Measurements from ENCODE around the gene SDHAF3.
"Not testable (repeated sequence)": the region's sequence is repeated elsewhere in the genome, so short reads cannot be mapped to it uniquely, and the experiment has no call there.

The SDHAF3 gene

GRCh38 chr7:97174303-97174702, 56.8 kb downstream of the SDHAF3 start:
- H3K4me1 ChIP-seq (ENCODE audit: control insufficient read depth in 1 of 2, insufficient read depth in 2 of 2, low read length in 2 of 2) = peaks cover 0 to under 1% of the 10 kb centered on the region in 2 donors
- H3K27ac ChIP-seq (ENCODE audit: low read length) = no peak overlapping the region

GRCh38 chr7:97179454-97180104, 62.1 kb downstream of the SDHAF3 start:
- no peaks in the 10 kb centered on the region for H3K9me3 ChIP-seq (ENCODE audit: control insufficient read depth in 1 of 2, low read length in 2 of 2)
- no peak overlapping the region for H3K27ac ChIP-seq (ENCODE audit: low read length)
- no peaks in the 10 kb centered on the region for H3K27me3 ChIP-seq (ENCODE audit: low read depth, low read length)
- H3K4me3 ChIP-seq (ENCODE audit: low read depth in 1 of 2, low read length in 2 of 2) = no peak overlapping the region
- H3K4me1 ChIP-seq (ENCODE audit: control insufficient read depth in 1 of 2, insufficient read depth in 2 of 2, low read length in 2 of 2) = peaks cover 0 to 6% of the 10 kb centered on the region in 2 donors
- peaks cover 6 to 7% of the 10 kb centered on the region in 2 donors for H3K36me3 ChIP-seq (ENCODE audit: control insufficient read depth in 1 of 2, insufficient read depth in 2 of 2, low read length in 2 of 2)

More at GRCh38 chr7:97174303-97174702, 56.8 kb downstream of the SDHAF3 start:
- H3K36me3 ChIP-seq (ENCODE audit: control insufficient read depth in 1 of 2, insufficient read depth in 2 of 2, low read length in 2 of 2) = no peaks in the 10 kb centered on the region
- H3K4me3 ChIP-seq (ENCODE audit: low read depth in 1 of 2, low read length in 2 of 2) = no peak overlapping the region
- H3K27me3 ChIP-seq (ENCODE audit: low read depth, low read length) = no peaks in the 10 kb centered on the region
- no peaks in the 10 kb centered on the region for H3K9me3 ChIP-seq (ENCODE audit: control insufficient read depth in 1 of 2, low read length in 2 of 2)

- Histone ChIP-seq H3K9me3 (ENCODE audit: control insufficient read depth in 1 of 2, low read length in 2 of 2) (no peaks in the 10 kb centered on the region), H3K27ac (ENCODE audit: low read length) (no peak overlapping the region), H3K4me3 (ENCODE audit: low read depth in 1 of 2, low read length in 2 of 2) (no peak overlapping the region), H3K36me3 (ENCODE audit: control insufficient read depth in 1 of 2, insufficient read depth in 2 of 2, low read length in 2 of 2) (peaks cover 6 to 7% of the 10 kb centered on the region in 2 donors), H3K4me1 (ENCODE audit: control insufficient read depth in 1 of 2, insufficient read depth in 2 of 2, low read length in 2 of 2) (no peaks in the 10 kb centered on the region), H3K27me3 (ENCODE audit: low read depth, low read length) (no peaks in the 10 kb centered on the region)
These were observed 69.6 kb downstream of the SDHAF3 start for GRCh38 chr7:97187067-97187466.

- H3K4me3 ChIP-seq (ENCODE audit: low read depth in 1 of 2, low read length in 2 of 2); H3K27me3 ChIP-seq (ENCODE audit: low read depth, low read length); H3K4me1 ChIP-seq (ENCODE audit: control insufficient read depth in 1 of 2, insufficient read depth in 2 of 2, low read length in 2 of 2); H3K36me3 ChIP-seq (ENCODE audit: control insufficient read depth in 1 of 2, insufficient read depth in 2 of 2, low read length in 2 of 2); H3K9me3 ChIP-seq (ENCODE audit: control insufficient read depth in 1 of 2, low read length in 2 of 2); H3K27ac ChIP-seq (ENCODE audit: low read length): not testable (repeated sequence)
These were observed 78.7 kb downstream of the SDHAF3 start for GRCh38 chr7:97196174-97196573.

- no peaks in the 10 kb centered on the region for H3K27me3 ChIP-seq (ENCODE audit: low read depth, low read length)
These were observed 81.1 kb downstream of the SDHAF3 start for GRCh38 chr7:97198596-97198995.

GRCh38 chr7:97200018-97200417, 82.5 kb downstream of the SDHAF3 start:
- Histone ChIP-seq H3K4me1 (ENCODE audit: control insufficient read depth in 1 of 2, insufficient read depth in 2 of 2, low read length in 2 of 2) (no peaks in the 10 kb centered on the region), H3K27me3 (ENCODE audit: low read depth, low read length) (no peaks in the 10 kb centered on the region), H3K9me3 (ENCODE audit: control insufficient read depth in 1 of 2, low read length in 2 of 2) (no peaks in the 10 kb centered on the region), H3K36me3 (ENCODE audit: control insufficient read depth in 1 of 2, insufficient read depth in 2 of 2, low read length in 2 of 2) (no peaks in the 10 kb centered on the region), H3K27ac (ENCODE audit: low read length) (no peak overlapping the region), H3K4me3 (ENCODE audit: low read depth in 1 of 2, low read length in 2 of 2) (no peak overlapping the region)

More at GRCh38 chr7:97198596-97198995, 81.1 kb downstream of the SDHAF3 start:
- no peak overlapping the region for H3K27ac ChIP-seq (ENCODE audit: low read length)
- no peaks in the 10 kb centered on the region for H3K36me3 ChIP-seq (ENCODE audit: control insufficient read depth in 1 of 2, insufficient read depth in 2 of 2, low read length in 2 of 2)
- H3K9me3 ChIP-seq (ENCODE audit: control insufficient read depth in 1 of 2, low read length in 2 of 2) = no peaks in the 10 kb centered on the region
- H3K4me3 ChIP-seq (ENCODE audit: low read depth in 1 of 2, low read length in 2 of 2) = no peak overlapping the region
- no peaks in the 10 kb centered on the region for H3K4me1 ChIP-seq (ENCODE audit: control insufficient read depth in 1 of 2, insufficient read depth in 2 of 2, low read length in 2 of 2)

- Histone ChIP-seq H3K4me3 (ENCODE audit: low read depth in 1 of 2, low read length in 2 of 2) (no peak overlapping the region), H3K4me1 (ENCODE audit: control insufficient read depth in 1 of 2, insufficient read depth in 2 of 2, low read length in 2 of 2) (no peaks in the 10 kb centered on the region), H3K36me3 (ENCODE audit: control insufficient read depth in 1 of 2, insufficient read depth in 2 of 2, low read length in 2 of 2) (no peaks in the 10 kb centered on the region), H3K27ac (ENCODE audit: low read length) (no peak overlapping the region), H3K9me3 (ENCODE audit: control insufficient read depth in 1 of 2, low read length in 2 of 2) (peaks cover 0 to 2% of the 10 kb centered on the region in 2 donors), H3K27me3 (ENCODE audit: low read depth, low read length) (no peaks in the 10 kb centered on the region)
These were observed 86.5 kb downstream of the SDHAF3 start for GRCh38 chr7:97203957-97204356.

- no peaks in the 10 kb centered on the region for H3K4me1 ChIP-seq (ENCODE audit: control insufficient read depth in 1 of 2, insufficient read depth in 2 of 2, low read length in 2 of 2)
- H3K36me3 ChIP-seq (ENCODE audit: control insufficient read depth in 1 of 2, insufficient read depth in 2 of 2, low read length in 2 of 2) = no peaks in the 10 kb centered on the region
- no peak overlapping the region for H3K4me3 ChIP-seq (ENCODE audit: low read depth in 1 of 2, low read length in 2 of 2)
- no peak overlapping the region for H3K27ac ChIP-seq (ENCODE audit: low read length)
- no peaks in the 10 kb centered on the region for H3K27me3 ChIP-seq (ENCODE audit: low read depth, low read length)
- peaks cover 0 to 2% of the 10 kb centered on the region in 2 donors for H3K9me3 ChIP-seq (ENCODE audit: control insufficient read depth in 1 of 2, low read length in 2 of 2)
These were observed 87.3 kb downstream of the SDHAF3 start for GRCh38 chr7:97204821-97205220.

- Histone ChIP-seq H3K27ac (ENCODE audit: low read length) (no peak overlapping the region), H3K36me3 (ENCODE audit: control insufficient read depth in 1 of 2, insufficient read depth in 2 of 2, low read length in 2 of 2) (no peaks in the 10 kb centered on the region), H3K9me3 (ENCODE audit: control insufficient read depth in 1 of 2, low read length in 2 of 2) (no peaks in the 10 kb centered on the region), H3K27me3 (ENCODE audit: low read depth, low read length) (no peaks in the 10 kb centered on the region), H3K4me1 (ENCODE audit: control insufficient read depth in 1 of 2, insufficient read depth in 2 of 2, low read length in 2 of 2) (no peaks in the 10 kb centered on the region), H3K4me3 (ENCODE audit: low read depth in 1 of 2, low read length in 2 of 2) (no peak overlapping the region)
These were observed 98.1 kb downstream of the SDHAF3 start for GRCh38 chr7:97215556-97215955.

GRCh38 chr7:97218767-97219166, 101.3 kb downstream of the SDHAF3 start:
- H3K4me1 ChIP-seq (ENCODE audit: control insufficient read depth in 1 of 2, insufficient read depth in 2 of 2, low read length in 2 of 2) = no peaks in the 10 kb centered on the region
- H3K9me3 ChIP-seq (ENCODE audit: control insufficient read depth in 1 of 2, low read length in 2 of 2) = no peaks in the 10 kb centered on the region
- H3K27ac ChIP-seq (ENCODE audit: low read length) = no peak overlapping the region
- H3K27me3 ChIP-seq (ENCODE audit: low read depth, low read length) = no peaks in the 10 kb centered on the region
- H3K36me3 ChIP-seq (ENCODE audit: control insufficient read depth in 1 of 2, insufficient read depth in 2 of 2, low read length in 2 of 2) = no peaks in the 10 kb centered on the region
- H3K4me3 ChIP-seq (ENCODE audit: low read depth in 1 of 2, low read length in 2 of 2) = no peak overlapping the region

- no peak overlapping the region for H3K4me3 ChIP-seq (ENCODE audit: low read depth in 1 of 2, low read length in 2 of 2)
- H3K27ac ChIP-seq (ENCODE audit: low read length) = no peak overlapping the region
- H3K36me3 ChIP-seq (ENCODE audit: control insufficient read depth in 1 of 2, insufficient read depth in 2 of 2, low read length in 2 of 2) = no peaks in the 10 kb centered on the region
- H3K27me3 ChIP-seq (ENCODE audit: low read depth, low read length) = no peaks in the 10 kb centered on the region
- no peaks in the 10 kb centered on the region for H3K9me3 ChIP-seq (ENCODE audit: control insufficient read depth in 1 of 2, low read length in 2 of 2)
- no peaks in the 10 kb centered on the region for H3K4me1 ChIP-seq (ENCODE audit: control insufficient read depth in 1 of 2, insufficient read depth in 2 of 2, low read length in 2 of 2)
These were observed 101.7 kb downstream of the SDHAF3 start for GRCh38 chr7:97219237-97219636.

GRCh38 chr7:97224316-97224715, 106.8 kb downstream of the SDHAF3 start:
- Histone ChIP-seq H3K9me3 (ENCODE audit: control insufficient read depth in 1 of 2, low read length in 2 of 2) (no peaks in the 10 kb centered on the region), H3K36me3 (ENCODE audit: control insufficient read depth in 1 of 2, insufficient read depth in 2 of 2, low read length in 2 of 2) (no peaks in the 10 kb centered on the region), H3K4me3 (ENCODE audit: low read depth in 1 of 2, low read length in 2 of 2) (no peak overlapping the region), H3K27ac (ENCODE audit: low read length) (no peak overlapping the region), H3K4me1 (ENCODE audit: control insufficient read depth in 1 of 2, insufficient read depth in 2 of 2, low read length in 2 of 2) (no peaks in the 10 kb centered on the region), H3K27me3 (ENCODE audit: low read depth, low read length) (no peaks in the 10 kb centered on the region)
